WTC11 (cell line): Measurements from ENCODE around the gene RADIL. TPM values are rescaled to one million over a fixed set of nuclear protein-coding genes. Genes with fewer than 3 reads are reported as not detected.

Experiments
- ATAC-seq: fragments of 200-7000 bp; cut with Tn5 transposase; 2 replicates; pipeline ENCODE4 v1.10.0; 2021; ENCODE audit warnings: mild to moderate bottlenecking, moderate library complexity
- CTCF ChIA-PET: fragments of 300-600 bp; sonication (Branson Sonifier 250); formaldehyde crosslinking; loops from one replicate; lab custom pipeline; 2021; ENCODE audit warnings: antibody characterized with exemption; lab: Charles Lee
- POLR2A ChIA-PET: fragments of 350-600 bp; sonication (Branson Sonifier 250); formaldehyde crosslinking; loops from one replicate; lab custom pipeline; 2021; ENCODE audit warnings: antibody characterized with exemption; lab: Charles Lee
- DNase-seq: peaks from one replicate; pipeline ENCODE4 v3.0.0; 2021; ENCODE audit warnings: low spot score
- H3K27ac Mint-ChIP-seq: 2 replicates; pipeline ENCODE4 v1.8.0; 2021; ENCODE audit warnings: mixed read lengths
- H3K27me3 Mint-ChIP-seq: 2 replicates; pipeline ENCODE4 v1.8.0; 2021; ENCODE audit warnings: low read depth, mild to moderate bottlenecking, moderate library complexity, mixed read lengths
- H3K36me3 Mint-ChIP-seq: 2 replicates; pipeline ENCODE4 v1.8.0; 2021; ENCODE audit warnings: mixed read lengths
- H3K4me1 Mint-ChIP-seq: 2 replicates; pipeline ENCODE4 v1.8.0; 2022; ENCODE audit warnings: mixed read lengths
- H3K4me3 Mint-ChIP-seq: 2 replicates; pipeline ENCODE4 v1.8.0; 2021; ENCODE audit warnings: mild to moderate bottlenecking, moderate library complexity, mixed read lengths
- H3K9me3 Mint-ChIP-seq: 2 replicates; pipeline ENCODE4 v1.8.0; 2021; ENCODE audit warnings: mixed read lengths
- AFF4 ChIP-seq: sonication (generic); formaldehyde crosslinking; IDR thresholded peaks from 2 replicates; pipeline ENCODE4 v1.8.1; 2023; ENCODE audit warnings: mild to moderate bottlenecking, missing genetic modification reagents, borderline replicate concordance
- CDX4 ChIP-seq: fragments of 250-450 bp; sonication (Bioruptor Pico); IDR thresholded peaks from 2 replicates; pipeline ENCODE4 v1.9.0; 2021; ENCODE audit warnings: moderate library complexity, mild to moderate bottlenecking, inconsistent platforms, borderline replicate concordance
- ELF4 ChIP-seq: sonication (generic); formaldehyde crosslinking; IDR thresholded peaks from 2 replicates; pipeline ENCODE4 v1.8.1; 2022; ENCODE audit warnings: low read depth, mild to moderate bottlenecking, moderate library complexity, missing genetic modification reagents
- FOXP4 ChIP-seq: sonication (generic); formaldehyde crosslinking; IDR thresholded peaks from 2 replicates; pipeline ENCODE4 v1.8.0; 2022; ENCODE audit warnings: mild to moderate bottlenecking, missing genetic modification reagents
- GABPB1 ChIP-seq: sonication (generic); formaldehyde crosslinking; IDR thresholded peaks from 2 replicates; pipeline ENCODE4 v1.8.1; 2023; ENCODE audit warnings: mild to moderate bottlenecking, missing genetic modification reagents
- GRHL2 ChIP-seq: fragments of 250-450 bp; sonication (Bioruptor Pico); IDR thresholded peaks from 2 replicates; pipeline ENCODE4 v1.8.0; 2022; ENCODE audit warnings: mild to moderate bottlenecking, moderate library complexity; ENCODE audit not compliant: insufficient replicate concordance, severe bottlenecking
- GTF2I ChIP-seq: fragments of 250-450 bp; sonication (Bioruptor Pico); conservative IDR thresholded peaks from 2 replicates; pipeline ENCODE4 v1.4.0; 2021; ENCODE audit warnings: mild to moderate bottlenecking
- MYBL2 ChIP-seq: sonication (generic); formaldehyde crosslinking; IDR thresholded peaks from 2 replicates; pipeline ENCODE4 v1.8.1; 2023; ENCODE audit warnings: mild to moderate bottlenecking, moderate library complexity, missing genetic modification reagents
- NFATC4 ChIP-seq: fragments of 250-450 bp; sonication (Bioruptor Pico); IDR thresholded peaks from 2 replicates; pipeline ENCODE4 v1.9.0; 2021; ENCODE audit warnings: mild to moderate bottlenecking
- NFYB ChIP-seq: sonication (generic); formaldehyde crosslinking; conservative IDR thresholded peaks from 2 replicates; pipeline ENCODE4 v1.8.0; 2022; ENCODE audit warnings: low read depth, missing genetic modification reagents
- NR2C2 ChIP-seq: sonication (generic); formaldehyde crosslinking; IDR thresholded peaks from 2 replicates; pipeline ENCODE4 v1.8.0; 2022; ENCODE audit warnings: mild to moderate bottlenecking, missing genetic modification reagents
- PRRX2 ChIP-seq: fragments of 250-450 bp; sonication (Bioruptor Pico); IDR thresholded peaks from 2 replicates; pipeline ENCODE4 v1.8.0; 2021; ENCODE audit warnings: mild to moderate bottlenecking
- RELA ChIP-seq: sonication (generic); formaldehyde crosslinking; IDR thresholded peaks from 2 replicates; pipeline ENCODE4 v1.8.1; 2022; ENCODE audit warnings: missing genetic modification reagents, mild to moderate bottlenecking, borderline replicate concordance
- RORB ChIP-seq: fragments of 250-450 bp; sonication (Bioruptor Pico); IDR thresholded peaks from 2 replicates; pipeline ENCODE4 v1.9.0; 2021; ENCODE audit warnings: mild to moderate bottlenecking
- SMAD3 ChIP-seq: sonication (generic); formaldehyde crosslinking; IDR thresholded peaks from 2 replicates; pipeline ENCODE4 v1.8.0; 2022; ENCODE audit warnings: missing genetic modification reagents, mild to moderate bottlenecking, borderline replicate concordance
- SOX15 ChIP-seq: fragments of 250-450 bp; sonication (Bioruptor Pico); IDR thresholded peaks from 2 replicates; pipeline ENCODE4 v1.9.0; 2021; ENCODE audit warnings: mild to moderate bottlenecking
- TCF7 ChIP-seq: sonication (generic); formaldehyde crosslinking; IDR thresholded peaks from 2 replicates; pipeline ENCODE4 v1.8.0; 2022; ENCODE audit warnings: mild to moderate bottlenecking, low read depth, missing genetic modification reagents, moderate library complexity
- ZBTB21 ChIP-seq: sonication (generic); formaldehyde crosslinking; IDR thresholded peaks from 2 replicates; pipeline ENCODE4 v1.8.1; 2023; ENCODE audit warnings: mild to moderate bottlenecking, missing genetic modification reagents, borderline replicate concordance
- ZNF138 ChIP-seq: sonication (generic); formaldehyde crosslinking; conservative IDR thresholded peaks from 2 replicates; pipeline ENCODE4 v1.8.1; 2022; ENCODE audit warnings: mild to moderate bottlenecking, moderate library complexity, missing genetic modification reagents
- ZNF219 ChIP-seq: sonication (generic); formaldehyde crosslinking; IDR thresholded peaks from 2 replicates; pipeline ENCODE4 v1.8.0; 2023; ENCODE audit warnings: missing genetic modification reagents, mild to moderate bottlenecking, borderline replicate concordance
- ZNF317 ChIP-seq: sonication (generic); formaldehyde crosslinking; IDR thresholded peaks from 2 replicates; pipeline ENCODE4 v1.8.1; 2023; ENCODE audit warnings: low read depth, mild to moderate bottlenecking, moderate library complexity, missing genetic modification reagents, borderline replicate concordance
- ZNF532 ChIP-seq: fragments of 250-450 bp; sonication (Bioruptor Pico); IDR thresholded peaks from 2 replicates; pipeline ENCODE4 v1.9.0; 2021; ENCODE audit warnings: mild to moderate bottlenecking, borderline replicate concordance
- total RNA-seq: library from RNA; stranded (reverse); gene quantifications from 3 replicates; pipeline ENCODE4 v1.2.3, GENCODE V29; 2021
- TF ChIP-seq, protein P1 (sequence below): sonication (generic); formaldehyde crosslinking; IDR thresholded peaks from 2 replicates; pipeline ENCODE4 v1.8.1; 2022; ENCODE audit warnings: mild to moderate bottlenecking, moderate library complexity, missing genetic modification reagents

RADIL gene
- total RNA-seq, 1 experiment from 2014 or later = 11.1 TPM

DNA sequence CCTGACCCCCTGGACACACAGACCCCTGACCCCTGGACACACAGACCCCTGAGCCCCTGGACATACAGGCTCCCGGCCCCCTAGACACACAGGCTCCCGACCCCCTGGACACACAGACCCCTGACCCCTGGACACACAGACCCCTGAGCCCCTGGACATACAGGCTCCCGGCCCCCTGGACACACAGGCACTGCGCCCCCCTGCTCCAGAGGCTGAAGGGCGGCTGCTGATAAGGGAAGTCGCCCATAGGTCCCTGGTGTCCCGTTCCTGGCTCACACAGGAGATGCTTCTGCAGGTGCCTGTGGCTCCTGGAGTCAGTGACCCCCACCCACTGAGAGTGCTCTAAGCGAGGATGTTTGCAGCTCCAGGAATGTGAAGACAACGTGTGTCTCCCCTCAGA, 111.8 kb downstream of the RADIL start:
- Mint-ChIP-seq H3K9me3 (no peaks in the 10 kb centered on the region), H3K4me1 (peaks cover 16% of the 10 kb centered on the region)
- POLR2A ChIA-PET = no interaction called here
- DNase-seq = no peak
- TF ChIP-seq TCF7 (CRISPR knock-in tag) (no peak), SOX15 (CRISPR knock-in tag) (no peak), PRRX2 (no peak), AFF4 (CRISPR knock-in tag) (no peak)
- TF ChIP-seq, all 79 proteins: peak for 0
- H3K27me3 Mint-ChIP-seq = no peaks in the 10 kb centered on the region; the same call in 1 of the 2 replicates
- H3K36me3 Mint-ChIP-seq = no peaks in the 10 kb centered on the region
- ATAC-seq = no peak
- no peak overlapping the region for H3K4me3 Mint-ChIP-seq
- CTCF ChIA-PET = no interaction called here
- no peak overlapping the region for H3K27ac Mint-ChIP-seq

DNA sequence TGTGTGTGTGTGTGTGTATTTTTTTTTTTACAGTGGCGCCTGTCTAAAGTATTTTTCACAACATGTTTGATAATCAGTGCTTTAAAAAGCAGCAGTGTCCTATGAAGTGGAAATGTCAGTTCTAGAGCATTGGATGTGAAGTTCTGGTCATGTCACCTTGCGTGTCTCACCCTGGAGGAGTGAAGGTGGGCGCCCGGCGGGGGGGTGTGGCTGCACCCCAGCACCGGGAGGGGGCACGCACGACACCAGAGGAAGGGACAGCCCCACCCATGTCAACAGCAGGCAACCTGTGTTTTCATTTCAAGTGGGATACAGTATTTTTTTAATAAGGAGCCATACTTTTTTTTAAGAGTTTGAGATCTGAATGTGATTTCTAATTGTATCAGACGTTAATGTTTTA, 112.6 kb downstream of the RADIL start:
- no peak for ATAC-seq
- DNase-seq = no peak
- Mint-ChIP-seq H3K4me1 (peaks cover 13% of the 10 kb centered on the region), H3K9me3 (no peaks in the 10 kb centered on the region), H3K27ac (no peak overlapping the region), H3K36me3 (no peaks in the 10 kb centered on the region), H3K27me3 (no peaks in the 10 kb centered on the region; the same call in 1 of the 2 replicates), H3K4me3 (no peak overlapping the region)
- POLR2A ChIA-PET = no interaction called here
- TF ChIP-seq MYBL2 (CRISPR knock-in tag) = no peak
- no peak for TF ChIP-seq ZNF138 (CRISPR knock-in tag)
- TF ChIP-seq GRHL2 = no peak
- no peak for TF ChIP-seq NFATC4
- TF ChIP-seq SMAD3 (CRISPR knock-in tag) = no peak
- no peak for TF ChIP-seq GTF2I (CRISPR knock-in tag)
- no peak for TF ChIP-seq CDX4
- no peak for TF ChIP-seq RORB (CRISPR knock-in tag)
- CTCF ChIA-PET = no interaction called here

- CTCF ChIA-PET = no interaction called here
- POLR2A ChIA-PET = no interaction called here
- H3K4me3 Mint-ChIP-seq = no peak overlapping the region
- H3K4me1 Mint-ChIP-seq = peaks cover 8% of the 10 kb centered on the region
- no peaks in the 10 kb centered on the region; the same call in 1 of the 2 replicates for H3K27me3 Mint-ChIP-seq
- no peaks in the 10 kb centered on the region for H3K36me3 Mint-ChIP-seq
- no peak for ATAC-seq
- H3K27ac Mint-ChIP-seq = no peak overlapping the region; the same call in 1 of the 2 replicates
- TF ChIP-seq ELF4 (CRISPR knock-in tag) (no peak), ZNF317 (no peak), GRHL2 (no peak), ZNF219 (CRISPR knock-in tag) (no peak), NR2C2 (no peak), GABPB1 (no peak), ZBTB21 (no peak), NFYB (CRISPR knock-in tag) (no peak), RELA (no peak), ZNF532 (CRISPR knock-in tag) (no peak), FOXP4 (CRISPR knock-in tag) (no peak)
- TF ChIP-seq, protein P1, sequence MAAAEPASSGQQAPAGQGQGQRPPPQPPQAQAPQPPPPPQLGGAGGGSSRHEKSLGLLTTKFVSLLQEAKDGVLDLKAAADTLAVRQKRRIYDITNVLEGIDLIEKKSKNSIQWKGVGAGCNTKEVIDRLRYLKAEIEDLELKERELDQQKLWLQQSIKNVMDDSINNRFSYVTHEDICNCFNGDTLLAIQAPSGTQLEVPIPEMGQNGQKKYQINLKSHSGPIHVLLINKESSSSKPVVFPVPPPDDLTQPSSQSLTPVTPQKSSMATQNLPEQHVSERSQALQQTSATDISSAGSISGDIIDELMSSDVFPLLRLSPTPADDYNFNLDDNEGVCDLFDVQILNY (CRISPR knock-in tag) = no peak
- TF ChIP-seq, all 79 proteins: peak for 0
- H3K9me3 Mint-ChIP-seq = no peaks in the 10 kb centered on the region
- DNase-seq = no peak
Measured at GRCh38 chr7:4769761-4770160, 113.8 kb downstream of the RADIL start.
